Kidney epithelial cell (primary cell): ENCODE measurements around the gene MEF2A. TPM values are rescaled to one million over a fixed set of nuclear protein-coding genes. Genes with fewer than 3 reads are reported as not detected.
"Not testable (repeated sequence)": the region's sequence is repeated elsewhere in the genome, so short reads cannot be mapped to it uniquely, and the experiment has no call there.

Experiments
- DNase-seq: peaks from one replicate; pipeline ENCODE4 v3.0.0-alpha.2; 2010; ENCODE audit warnings: low read depth
- H3K27me3 ChIP-seq: 2 replicates; pipeline ENCODE4 v1.6.0; 2011; ENCODE audit warnings: low read length; ENCODE audit not compliant: control insufficient read depth, insufficient read depth
- H3K36me3 ChIP-seq: 2 replicates; pipeline ENCODE4 v1.5.1; 2011; ENCODE audit warnings: low read length; ENCODE audit not compliant: control insufficient read depth, insufficient read depth
- H3K4me3 ChIP-seq: 2 replicates; pipeline ENCODE4 v1.5.1; 2011; ENCODE audit warnings: low read depth, mild to moderate bottlenecking, control low read depth, low read length
- total RNA-seq: library from RNA; depleted of rRNA; stranded (reverse); fragments of >200 nt; gene quantifications from 2 replicates; pipeline ENCODE4 v1.2.3, GENCODE V29; 2015
- TF ChIP-seq, protein P1 (sequence below): IDR thresholded peaks from 2 replicates; pipeline ENCODE4 v1.5.1; 2011; ENCODE audit warnings: mild to moderate bottlenecking, moderate library complexity, low read length, control low read depth, inconsistent platforms; ENCODE audit not compliant: insufficient read depth, poor library complexity, severe bottlenecking

MEF2A gene
- total RNA-seq, 1 donor from 2014 or later, result 55.4 TPM

DNA sequence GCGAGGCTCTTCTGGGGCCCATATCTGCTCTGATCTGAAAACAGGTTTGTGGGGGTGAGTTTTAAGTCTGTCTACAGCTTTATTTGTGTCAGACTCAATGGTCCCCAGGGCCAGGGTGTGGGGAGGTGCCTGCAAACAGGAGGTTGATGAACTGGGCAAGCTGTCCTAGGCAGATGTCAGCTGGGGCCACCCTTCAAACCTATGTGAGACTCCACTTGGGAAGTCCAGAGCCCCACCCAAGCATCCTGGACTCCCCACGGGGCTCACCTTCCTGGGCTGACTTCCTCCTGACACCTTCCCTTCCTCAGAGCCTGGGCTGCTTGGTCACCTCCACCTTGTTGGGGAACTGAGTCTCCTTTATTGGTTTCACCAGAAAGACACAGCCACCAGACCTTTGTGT is 176.1 kb downstream of the MEF2A start:
- Histone ChIP-seq H3K4me3 (no peak overlapping the region), H3K27me3 (no peaks in the 10 kb centered on the region), H3K36me3 (no peaks in the 10 kb centered on the region)
- TF ChIP-seq, protein P1, sequence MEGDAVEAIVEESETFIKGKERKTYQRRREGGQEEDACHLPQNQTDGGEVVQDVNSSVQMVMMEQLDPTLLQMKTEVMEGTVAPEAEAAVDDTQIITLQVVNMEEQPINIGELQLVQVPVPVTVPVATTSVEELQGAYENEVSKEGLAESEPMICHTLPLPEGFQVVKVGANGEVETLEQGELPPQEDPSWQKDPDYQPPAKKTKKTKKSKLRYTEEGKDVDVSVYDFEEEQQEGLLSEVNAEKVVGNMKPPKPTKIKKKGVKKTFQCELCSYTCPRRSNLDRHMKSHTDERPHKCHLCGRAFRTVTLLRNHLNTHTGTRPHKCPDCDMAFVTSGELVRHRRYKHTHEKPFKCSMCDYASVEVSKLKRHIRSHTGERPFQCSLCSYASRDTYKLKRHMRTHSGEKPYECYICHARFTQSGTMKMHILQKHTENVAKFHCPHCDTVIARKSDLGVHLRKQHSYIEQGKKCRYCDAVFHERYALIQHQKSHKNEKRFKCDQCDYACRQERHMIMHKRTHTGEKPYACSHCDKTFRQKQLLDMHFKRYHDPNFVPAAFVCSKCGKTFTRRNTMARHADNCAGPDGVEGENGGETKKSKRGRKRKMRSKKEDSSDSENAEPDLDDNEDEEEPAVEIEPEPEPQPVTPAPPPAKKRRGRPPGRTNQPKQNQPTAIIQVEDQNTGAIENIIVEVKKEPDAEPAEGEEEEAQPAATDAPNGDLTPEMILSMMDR, result no peak
- DNase-seq, result no peak

DNA sequence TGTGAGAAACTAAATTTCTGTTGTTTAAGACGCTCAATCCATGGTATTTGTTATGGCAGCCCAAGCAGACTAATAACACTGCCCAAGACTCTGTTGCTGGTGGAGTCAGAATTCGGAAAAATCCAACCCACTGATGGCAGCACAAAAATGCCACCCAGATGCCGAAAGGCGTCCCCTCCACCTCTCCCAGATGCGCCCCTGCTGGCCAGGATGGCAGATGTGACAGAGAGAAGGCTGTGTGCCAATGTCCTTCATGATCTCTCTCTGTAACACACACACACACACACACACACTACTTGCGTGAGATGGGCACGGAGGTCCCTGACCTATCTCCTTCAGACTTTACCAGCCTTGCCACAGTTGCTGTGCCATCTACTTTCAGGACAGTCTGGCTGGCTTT is 178.4 kb downstream of the MEF2A start:
- Histone ChIP-seq H3K27me3 (no peaks in the 10 kb centered on the region), H3K36me3 (no peaks in the 10 kb centered on the region), H3K4me3 (no peak overlapping the region)
- no peak for DNase-seq
- TF ChIP-seq, protein P1, result no peak

DNA sequence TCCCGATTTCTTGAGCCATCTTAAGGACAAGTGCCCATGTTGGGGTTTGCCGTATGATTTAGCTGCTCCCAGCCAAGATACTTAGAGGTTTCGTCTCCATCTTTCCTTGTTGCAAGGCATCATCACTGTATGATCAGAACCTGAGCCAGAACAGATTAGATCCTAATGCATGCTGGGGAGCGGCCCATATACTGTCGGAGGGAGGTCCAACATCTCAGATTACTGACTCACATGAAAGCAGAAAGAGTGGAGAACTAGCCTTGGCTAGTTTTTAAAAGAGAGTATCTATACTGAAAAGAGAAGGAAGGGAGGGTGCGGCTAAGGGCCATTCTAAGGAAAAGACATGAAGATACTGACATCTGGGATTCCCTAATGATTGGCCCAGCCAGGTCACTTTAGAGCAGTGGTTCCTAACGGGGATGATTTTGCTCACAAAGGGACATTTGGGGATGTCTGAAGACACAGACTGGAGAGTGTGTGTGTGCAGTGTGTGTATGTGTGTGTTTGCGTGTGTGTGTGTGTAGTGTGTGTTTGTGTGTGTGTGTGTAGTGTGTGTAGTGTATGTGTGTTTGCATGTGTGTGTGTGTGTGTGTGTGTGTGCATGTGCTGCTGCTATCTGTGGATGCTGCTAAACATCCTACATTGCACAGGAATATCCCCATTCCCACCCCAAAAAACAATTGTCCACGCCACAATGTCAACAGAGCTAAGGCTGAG is 179.7 kb downstream of the MEF2A start:
- no peaks in the 10 kb centered on the region for H3K36me3 ChIP-seq
- TF ChIP-seq, protein P1, result no peak
- H3K27me3 ChIP-seq, result no peaks in the 10 kb centered on the region
- DNase-seq, result no peak
- no peak overlapping the region for H3K4me3 ChIP-seq

DNA sequence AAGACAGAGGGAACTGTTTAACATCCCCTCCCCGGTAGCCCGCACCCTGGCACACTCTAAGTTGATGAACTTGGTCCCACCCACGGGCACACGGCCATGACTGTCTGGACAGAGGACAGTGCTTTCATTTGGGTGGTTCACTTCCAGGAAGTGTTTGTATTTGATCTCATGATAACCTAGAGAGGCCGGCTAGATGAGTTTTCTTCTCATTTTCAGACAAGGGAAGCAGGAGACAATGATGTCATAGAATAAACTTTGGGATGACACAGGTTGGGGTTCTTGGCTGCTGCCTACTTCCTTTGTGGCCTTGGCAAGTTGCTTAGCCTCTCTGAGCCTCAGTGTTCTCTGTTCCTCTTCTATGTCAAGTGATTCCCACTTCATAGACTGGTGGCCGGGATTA is 183.6 kb downstream of the MEF2A start:
- no peak overlapping the region for H3K4me3 ChIP-seq
- no peaks in the 10 kb centered on the region for H3K27me3 ChIP-seq
- DNase-seq, result no peak
- TF ChIP-seq, protein P1, result no peak
- H3K36me3 ChIP-seq, result no peaks in the 10 kb centered on the region

DNA sequence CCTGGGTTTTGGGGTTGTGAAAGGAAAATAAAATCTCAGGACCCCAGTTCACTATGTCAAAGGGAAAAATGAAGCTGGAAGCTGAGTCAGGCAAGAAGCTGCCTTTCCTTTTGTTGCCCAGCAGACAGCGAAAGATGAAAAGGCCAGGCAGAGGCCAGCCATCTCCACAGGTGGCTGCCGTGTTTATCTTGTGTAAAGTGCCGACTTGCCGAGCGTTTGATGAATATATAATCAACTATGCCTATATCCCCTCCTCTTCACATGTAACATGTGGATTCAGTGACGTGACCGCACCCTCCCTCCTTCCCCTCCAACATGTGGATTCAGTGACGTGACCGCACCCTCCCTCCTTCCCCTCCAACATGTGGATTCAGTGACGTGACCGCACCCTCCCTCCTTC is 184.5 kb downstream of the MEF2A start:
- not testable (repeated sequence) for H3K36me3 ChIP-seq, H3K4me3 ChIP-seq, H3K27me3 ChIP-seq, DNase-seq

DNA sequence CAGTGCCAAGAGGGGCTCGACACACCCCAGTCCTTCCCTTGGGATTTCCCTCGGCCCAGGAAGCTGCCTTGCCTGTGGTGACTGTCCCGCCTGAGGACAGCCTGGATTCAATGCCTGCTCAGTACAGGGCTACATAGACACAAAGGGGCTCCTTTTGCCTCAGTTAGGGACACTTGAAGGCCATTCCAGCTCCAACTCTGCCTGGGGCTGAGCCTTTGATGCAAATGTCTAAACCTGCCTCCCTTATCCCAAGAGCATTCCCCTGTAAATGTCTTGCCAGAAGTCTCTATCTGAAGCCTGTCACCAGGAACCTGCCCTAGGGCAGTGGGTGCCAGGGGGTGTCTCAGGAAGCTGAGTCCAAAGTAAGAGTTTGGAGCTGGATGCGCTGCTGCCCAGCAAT is 186.8 kb downstream of the MEF2A start:
- Histone ChIP-seq H3K4me3 (no peak overlapping the region), H3K36me3 (no peaks in the 10 kb centered on the region), H3K27me3 (no peaks in the 10 kb centered on the region)
- DNase-seq, result no peak
- TF ChIP-seq, protein P1, result no peak
